K562 (cell line): Measurements from ENCODE around the gene CHSY3.

Experiments
- BHLHE40 ChIP-seq: IDR thresholded peaks from 2 replicates; pipeline ENCODE4 v1.6.1; 2011; ENCODE audit warnings: low read length, improper control_type of control experiment
- CBX1 ChIP-seq: sonication (generic); IDR thresholded peaks from 2 replicates; pipeline ENCODE4 v1.6.1; 2016; ENCODE audit warnings: antibody characterized with exemption, low read depth, mild to moderate bottlenecking
- CHD2 ChIP-seq: IDR thresholded peaks from 2 replicates; pipeline ENCODE4 v1.6.1; 2011; ENCODE audit warnings: low read depth, low read length
- CTCF ChIP-seq, 3 experiments: IDR thresholded peaks in 2 of 3; conservative IDR thresholded peaks in 1 of 3; 2 replicates each; pipeline ENCODE4 v1.5.1; 2011 to 2012; ENCODE audit warnings: low read length in 3 of 3, mild to moderate bottlenecking in 3 of 3, control low read depth in 2 of 3, improper control_type of control experiment in 1 of 3, inconsistent platforms in 1 of 3, low read depth in 1 of 3, mixed read lengths in 1 of 3, moderate library complexity in 1 of 3; ENCODE audit not compliant: insufficient read depth in 2 of 3
- HNRNPL ChIP-seq: fragments of 200-400 bp; formaldehyde crosslinking; IDR thresholded peaks from 2 replicates; pipeline ENCODE4 v1.6.1; 2017; ENCODE audit warnings: low read depth, mild to moderate bottlenecking, low read length
- HOXB6 ChIP-seq: fragments of 250-450 bp; sonication (Bioruptor Pico); IDR thresholded peaks from 2 replicates; pipeline ENCODE4 v1.5.1; 2022; ENCODE audit warnings: mild to moderate bottlenecking, borderline replicate concordance
- MXI1 ChIP-seq: IDR thresholded peaks from 2 replicates; pipeline ENCODE4 v1.6.1; 2011; ENCODE audit warnings: low read depth, mild to moderate bottlenecking, improper control_type of control experiment, low read length
- POLR2A ChIP-seq: fragments of 450-650 bp; conservative IDR thresholded peaks from 2 replicates; pipeline ENCODE4 v1.6.1; 2016
- RBBP5 ChIP-seq: fragments of 200-600 bp; sonication (generic); IDR thresholded peaks from 2 replicates; pipeline ENCODE4 v1.6.1; 2012; ENCODE audit warnings: borderline replicate concordance, mild to moderate bottlenecking, low read length, control low read depth, inconsistent platforms; ENCODE audit not compliant: insufficient read depth, poor library complexity, severe bottlenecking
- ZBTB1 ChIP-seq: sonication (generic); formaldehyde crosslinking; IDR thresholded peaks from 2 replicates; pipeline ENCODE4 v1.8.1; 2023; ENCODE audit warnings: missing genetic modification reagents, low read depth, mild to moderate bottlenecking, borderline replicate concordance
- ZBTB33 ChIP-seq: sonication (generic); formaldehyde crosslinking; IDR thresholded peaks from 2 replicates; pipeline ENCODE4 v1.8.1; 2023; ENCODE audit warnings: mild to moderate bottlenecking, missing genetic modification reagents
- TF ChIP-seq, protein P1 (sequence below): sonication (generic); formaldehyde crosslinking; IDR thresholded peaks from 2 replicates; pipeline ENCODE4 v1.8.0; 2022; ENCODE audit warnings: mild to moderate bottlenecking, low read depth, missing genetic modification reagents

DNA sequence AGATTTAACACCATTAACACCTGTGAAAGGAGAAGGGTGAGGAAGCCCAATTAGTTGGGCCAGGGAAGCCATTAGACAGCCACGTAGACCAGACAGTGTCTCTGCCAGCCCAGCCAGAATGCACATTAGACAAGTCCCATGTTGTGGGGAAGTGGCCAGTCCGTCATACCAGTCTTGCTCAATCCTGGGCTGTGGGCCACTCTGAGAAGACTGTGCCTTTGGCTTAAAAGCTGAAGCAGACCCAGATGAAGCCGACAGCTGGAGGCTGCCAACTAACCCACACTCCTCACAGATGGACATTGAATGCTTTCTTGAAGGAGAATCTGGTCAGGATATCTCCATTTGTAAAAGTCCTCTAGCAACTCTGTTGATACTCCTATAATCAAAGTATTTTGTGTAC is 128.5 kb downstream of the CHSY3 start:
- TF ChIP-seq, protein P1, sequence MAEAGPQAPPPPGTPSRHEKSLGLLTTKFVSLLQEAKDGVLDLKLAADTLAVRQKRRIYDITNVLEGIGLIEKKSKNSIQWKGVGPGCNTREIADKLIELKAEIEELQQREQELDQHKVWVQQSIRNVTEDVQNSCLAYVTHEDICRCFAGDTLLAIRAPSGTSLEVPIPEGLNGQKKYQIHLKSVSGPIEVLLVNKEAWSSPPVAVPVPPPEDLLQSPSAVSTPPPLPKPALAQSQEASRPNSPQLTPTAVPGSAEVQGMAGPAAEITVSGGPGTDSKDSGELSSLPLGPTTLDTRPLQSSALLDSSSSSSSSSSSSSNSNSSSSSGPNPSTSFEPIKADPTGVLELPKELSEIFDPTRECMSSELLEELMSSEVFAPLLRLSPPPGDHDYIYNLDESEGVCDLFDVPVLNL = no peak
- TF ChIP-seq CBX1 (no peak), ZBTB33 (no peak), CHD2 (no peak), HNRNPL (no peak), ZBTB1 (CRISPR knock-in tag) (no peak), POLR2A (no peak), HOXB6 (CRISPR knock-in tag) (no peak), RBBP5 (no peak), CTCF (IDR thresholded peaks at IDR 0.05 in 2 of 3, conservative IDR thresholded peaks at IDR 0.05 in 1 of 3; ENCODE audit: insufficient read depth in 2 of 3, low read depth in 1 of 3, low read length in 3 of 3) (no peak), MXI1 (no peak), BHLHE40 (no peak)
